ENCODE results near the gene ENOX1. TPM values are rescaled to one million over a fixed set of nuclear protein-coding genes. Genes with fewer than 3 reads are reported as not detected.

Gene ENOX1
- total and polyA plus RNA-seq, 4 donors: 0.33 to 7.7 (median 1.1) TPM

DNA sequence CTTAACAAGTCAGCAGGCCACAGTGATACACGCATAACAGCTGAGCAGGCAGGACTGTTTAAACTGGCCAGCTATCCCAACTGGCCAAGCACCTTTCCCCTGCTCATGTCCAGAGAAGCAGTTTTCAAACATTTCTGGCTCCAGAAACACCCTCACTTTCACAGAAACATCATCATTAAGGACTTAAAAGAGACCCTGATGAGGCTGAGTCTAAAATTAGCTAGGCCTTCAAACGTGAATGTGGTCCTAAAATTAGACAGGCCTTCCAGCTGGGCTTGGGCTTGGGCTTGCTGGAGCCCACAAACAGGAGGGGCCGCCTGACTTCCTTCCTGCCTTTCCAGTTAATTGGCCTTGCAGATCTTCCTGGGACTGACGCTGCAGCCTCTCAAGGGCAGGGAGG, 429.2 kb downstream of the ENOX1 start:
- H3K9me3 ChIP-seq (ENCODE audit: control insufficient read depth in 4 of 4, insufficient read depth in 3 of 4, low read length in 3 of 4): no peaks in the 10 kb centered on the region
- TF ChIP-seq, protein P1, sequence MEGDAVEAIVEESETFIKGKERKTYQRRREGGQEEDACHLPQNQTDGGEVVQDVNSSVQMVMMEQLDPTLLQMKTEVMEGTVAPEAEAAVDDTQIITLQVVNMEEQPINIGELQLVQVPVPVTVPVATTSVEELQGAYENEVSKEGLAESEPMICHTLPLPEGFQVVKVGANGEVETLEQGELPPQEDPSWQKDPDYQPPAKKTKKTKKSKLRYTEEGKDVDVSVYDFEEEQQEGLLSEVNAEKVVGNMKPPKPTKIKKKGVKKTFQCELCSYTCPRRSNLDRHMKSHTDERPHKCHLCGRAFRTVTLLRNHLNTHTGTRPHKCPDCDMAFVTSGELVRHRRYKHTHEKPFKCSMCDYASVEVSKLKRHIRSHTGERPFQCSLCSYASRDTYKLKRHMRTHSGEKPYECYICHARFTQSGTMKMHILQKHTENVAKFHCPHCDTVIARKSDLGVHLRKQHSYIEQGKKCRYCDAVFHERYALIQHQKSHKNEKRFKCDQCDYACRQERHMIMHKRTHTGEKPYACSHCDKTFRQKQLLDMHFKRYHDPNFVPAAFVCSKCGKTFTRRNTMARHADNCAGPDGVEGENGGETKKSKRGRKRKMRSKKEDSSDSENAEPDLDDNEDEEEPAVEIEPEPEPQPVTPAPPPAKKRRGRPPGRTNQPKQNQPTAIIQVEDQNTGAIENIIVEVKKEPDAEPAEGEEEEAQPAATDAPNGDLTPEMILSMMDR (IDR thresholded peaks at IDR 0.05; ENCODE audit: control extremely low read depth, extremely low read depth): no peak
- ATAC-seq (ENCODE audit: insufficient read depth, low FRiP score) (no peak), DNase-seq (peak in 1 of 3 donors; percentile 50)
- no peaks in the 10 kb centered on the region for H3K27me3 ChIP-seq (ENCODE audit: control insufficient read depth in 3 of 3, insufficient read depth in 3 of 3, low read length in 2 of 3)
- peak overlapping the region in 1 of 2 donors; percentile 28 for H3K27ac ChIP-seq (ENCODE audit: low read depth in 1 of 2, low read length in 1 of 2)
- H3K36me3 ChIP-seq (ENCODE audit: control insufficient read depth in 4 of 4, insufficient read depth in 4 of 4, low read length in 4 of 4): no peaks in the 10 kb centered on the region
- no peak overlapping the region for H3K4me3 ChIP-seq
- 28 to 42% methylated on average over 4 of the region's 4 CpGs for WGBS, 2 donors
- peaks cover 0 to 9% (median 4%) of the 10 kb centered on the region in 5 donors for H3K4me1 ChIP-seq (ENCODE audit: control insufficient read depth in 5 of 5, insufficient read depth in 5 of 5, low read length in 5 of 5)
- no peak overlapping the region for H3K9ac ChIP-seq (ENCODE audit: insufficient read depth in 1 of 2, low read length in 2 of 2)

DNA sequence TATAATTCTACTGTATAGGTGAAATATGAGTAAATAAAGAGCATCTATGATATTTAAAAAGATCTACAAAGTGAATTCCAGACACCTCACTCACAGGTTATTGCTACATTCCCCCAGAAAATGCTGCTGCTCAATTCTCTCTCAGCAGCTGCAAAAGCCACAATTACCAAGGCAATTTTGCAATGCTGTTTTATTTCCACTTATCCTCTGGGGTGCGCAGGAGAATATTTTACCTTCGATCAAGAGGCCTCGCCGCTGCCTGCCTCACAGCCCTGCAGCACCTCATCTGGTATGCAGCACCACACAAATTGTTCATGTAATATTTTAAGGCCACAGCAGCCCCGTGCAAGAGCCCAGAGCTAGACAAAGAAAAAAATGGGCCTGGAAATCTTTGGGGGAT, 430.2 kb downstream of the ENOX1 start:
- no peak for DNase-seq
- 32 to 64% methylated on average over 5 of the region's 5 CpGs for WGBS, 2 donors
- ATAC-seq (ENCODE audit: insufficient read depth, low FRiP score): no peak
- Histone ChIP-seq H3K9ac (ENCODE audit: insufficient read depth in 1 of 2, low read length in 2 of 2) (no peak overlapping the region), H3K27me3 (ENCODE audit: control insufficient read depth in 3 of 3, insufficient read depth in 3 of 3, low read length in 2 of 3) (no peaks in the 10 kb centered on the region), H3K36me3 (ENCODE audit: control insufficient read depth in 4 of 4, insufficient read depth in 4 of 4, low read length in 4 of 4) (peaks cover 0 to 3% (median 0%) of the 10 kb centered on the region in 4 donors), H3K4me3 (no peak overlapping the region), H3K9me3 (ENCODE audit: control insufficient read depth in 4 of 4, insufficient read depth in 3 of 4, low read length in 3 of 4) (no peaks in the 10 kb centered on the region), H3K4me1 (ENCODE audit: control insufficient read depth in 5 of 5, insufficient read depth in 5 of 5, low read length in 5 of 5) (peaks cover 0 to 9% (median 4%) of the 10 kb centered on the region in 5 donors), H3K27ac (ENCODE audit: low read depth in 1 of 2, low read length in 1 of 2) (no peak overlapping the region)
- TF ChIP-seq, protein P1 (IDR thresholded peaks at IDR 0.05; ENCODE audit: control extremely low read depth, extremely low read depth): no peak

DNA sequence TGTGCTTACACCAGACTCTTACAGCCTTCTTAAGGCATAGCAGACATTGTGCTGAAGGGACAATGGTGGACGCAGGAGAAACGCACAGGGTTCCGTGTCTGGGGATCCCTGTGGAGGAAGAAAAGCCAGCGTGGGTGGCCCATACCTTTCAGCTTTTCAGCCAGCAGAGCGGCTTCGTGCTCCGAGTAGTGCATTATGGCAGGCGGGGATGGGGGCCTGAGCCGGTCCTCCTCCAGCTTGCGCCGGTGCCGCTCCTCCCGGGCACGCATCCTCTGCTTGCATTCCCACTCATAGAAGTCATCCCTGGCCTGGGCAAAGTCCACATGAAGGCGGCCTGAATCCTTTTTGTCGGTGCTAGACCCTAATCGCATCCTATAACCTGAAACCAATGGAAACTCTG, 431.0 kb downstream of the ENOX1 start:
- DNase-seq: no peak
- Histone ChIP-seq H3K27me3 (ENCODE audit: control insufficient read depth in 3 of 3, insufficient read depth in 3 of 3, low read length in 2 of 3) (no peaks in the 10 kb centered on the region), H3K9me3 (ENCODE audit: control insufficient read depth in 4 of 4, insufficient read depth in 3 of 4, low read length in 3 of 4) (no peaks in the 10 kb centered on the region), H3K9ac (ENCODE audit: insufficient read depth in 1 of 2, low read length in 2 of 2) (no peak overlapping the region), H3K36me3 (ENCODE audit: control insufficient read depth in 4 of 4, insufficient read depth in 4 of 4, low read length in 4 of 4) (peaks cover 0 to 3% (median 0%) of the 10 kb centered on the region in 4 donors), H3K4me1 (ENCODE audit: control insufficient read depth in 5 of 5, insufficient read depth in 5 of 5, low read length in 5 of 5) (peaks cover 0 to 9% (median 4%) of the 10 kb centered on the region in 5 donors), H3K27ac (ENCODE audit: low read depth in 1 of 2, low read length in 1 of 2) (no peak overlapping the region), H3K4me3 (no peak overlapping the region)
- no peak for ATAC-seq (ENCODE audit: insufficient read depth, low FRiP score)
- 97% methylated on average over 17 of the region's 17 CpGs for WGBS, 2 donors
- TF ChIP-seq, protein P1 (IDR thresholded peaks at IDR 0.05; ENCODE audit: control extremely low read depth, extremely low read depth): no peak
